GM19351 (cell line): ENCODE data around the gene KRTAP10-11.
"Not testable (repeated sequence)": the region's sequence is repeated elsewhere in the genome, so short reads cannot be mapped to it uniquely, and the experiment has no call there.

ENCODE experiments used
- ATAC-seq: cut with Tn5 transposase; IDR thresholded peaks from one replicate; pipeline ENCODE4 v1.9.1; 2021; ENCODE audit warnings: mild to moderate bottlenecking, moderate library complexity; ENCODE audit not compliant: unreplicated experiment

KRTAP10-11 gene

GRCh38 chr21:44638506-44639330 is 7.5 kb upstream of the KRTAP10-11 start:
- not testable (repeated sequence) for ATAC-seq

- ATAC-seq = no peak
Observed at GRCh38 chr21:44639331-44639655, 6.9 kb upstream of the KRTAP10-11 start.

DNA sequence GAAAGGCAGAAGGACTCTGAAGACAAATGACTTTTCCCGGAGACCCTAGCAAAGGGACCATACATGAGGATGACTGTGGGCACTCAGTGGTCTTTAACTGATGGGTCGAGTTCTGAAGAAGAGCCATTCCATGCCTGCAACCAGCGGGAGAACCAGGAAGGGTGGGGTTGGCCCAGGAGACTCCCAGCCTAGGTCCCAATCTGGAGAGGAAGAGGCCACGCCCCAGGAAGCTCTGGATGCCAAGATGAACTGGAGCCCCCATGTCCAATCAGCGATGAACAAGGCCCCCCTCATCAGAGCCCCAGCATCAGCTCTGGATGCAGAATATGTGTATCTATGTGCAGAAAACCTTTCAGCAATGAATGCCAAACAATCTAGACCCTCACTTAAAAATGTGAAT is 5.5 kb upstream of the KRTAP10-11 start:
- no peak for ATAC-seq

- no peak for ATAC-seq
Observed at GRCh38 chr21:44643741-44644310, 2.4 kb upstream of the KRTAP10-11 start.

- no peak for ATAC-seq
Observed at GRCh38 chr21:44644878-44645277, 1.3 kb upstream of the KRTAP10-11 start.

- no peak for ATAC-seq
Observed at GRCh38 chr21:44647222-44647552, 973 bp downstream of the KRTAP10-11 start.

DNA sequence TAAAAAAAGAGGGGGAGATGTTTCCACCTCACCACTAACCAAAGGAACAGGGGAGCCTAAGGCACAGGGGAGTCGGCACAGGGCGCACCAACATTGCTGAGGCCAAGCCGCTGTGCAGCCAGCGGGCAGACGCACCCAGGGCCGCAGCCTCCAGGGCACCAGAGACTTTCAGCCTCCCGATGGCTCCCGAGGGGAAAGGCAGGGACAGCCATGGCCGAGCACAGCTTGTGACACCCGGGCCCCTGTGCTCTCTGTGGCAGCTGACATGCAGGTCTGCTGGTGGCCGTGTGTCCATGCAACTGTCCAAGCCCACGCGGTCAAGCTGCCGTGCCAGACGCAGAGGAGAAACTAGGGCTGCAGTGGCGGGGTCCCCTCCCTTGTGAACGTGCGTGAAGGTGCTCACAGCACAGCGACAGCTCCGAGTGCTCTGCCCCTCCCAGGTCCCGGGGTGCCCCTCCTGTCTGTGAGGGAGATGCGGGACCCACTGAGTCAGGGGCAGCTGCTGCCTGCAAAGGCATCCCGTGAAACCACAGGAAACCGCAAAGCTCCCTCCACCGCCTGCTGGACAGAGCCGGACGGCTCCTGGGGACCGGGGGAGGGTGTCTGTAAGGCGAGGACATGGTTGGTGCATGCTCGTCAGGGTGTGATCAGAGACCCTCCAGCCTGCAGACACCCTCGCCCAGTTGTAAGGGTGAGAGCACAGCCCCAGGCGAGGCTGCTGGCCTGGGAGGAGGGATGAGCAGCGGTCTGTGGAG is 2.5 kb downstream of the KRTAP10-11 start:
- no peak for ATAC-seq

GRCh38 chr21:44649521-44650100 is 3.4 kb downstream of the KRTAP10-11 start:
- no peak for ATAC-seq

DNA sequence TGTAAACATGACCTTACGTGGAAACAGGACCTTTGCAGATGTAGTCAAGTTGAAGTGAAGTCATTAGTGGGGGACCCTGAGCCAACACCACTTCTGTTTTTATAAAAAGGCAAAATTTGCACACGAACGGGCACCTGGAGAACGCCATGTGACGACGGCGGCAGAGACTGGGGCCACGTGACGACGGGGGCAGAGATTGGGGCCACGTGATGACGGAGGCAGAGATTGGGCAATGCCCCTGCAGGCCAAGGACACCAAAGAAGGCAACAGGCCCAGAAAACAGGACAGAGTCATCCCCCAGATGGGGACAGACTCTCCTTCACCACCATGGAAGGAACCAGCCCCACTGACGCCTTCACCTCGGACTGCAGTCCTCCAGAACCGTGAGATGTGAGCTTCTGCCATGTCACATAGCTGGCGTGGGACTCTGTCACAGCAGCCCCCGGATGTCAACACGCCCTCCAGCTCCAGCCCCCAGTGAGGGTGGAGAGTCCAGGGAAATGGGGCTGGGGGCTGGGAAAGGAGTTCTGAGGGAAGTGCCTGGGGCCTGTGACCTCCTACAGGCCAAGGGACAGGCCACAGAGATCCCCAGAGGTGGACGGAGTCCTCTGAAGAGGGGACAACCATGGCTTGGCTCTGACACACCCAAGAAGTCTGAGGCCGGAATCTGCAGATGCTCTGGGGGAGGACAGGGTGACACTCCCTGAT is 4.2 kb downstream of the KRTAP10-11 start:
- ATAC-seq = no peak

- no peak for ATAC-seq
Observed at GRCh38 chr21:44650973-44651675, 4.9 kb downstream of the KRTAP10-11 start.

GRCh38 chr21:44653123-44653522 is 6.9 kb downstream of the KRTAP10-11 start:
- no peak for ATAC-seq

DNA sequence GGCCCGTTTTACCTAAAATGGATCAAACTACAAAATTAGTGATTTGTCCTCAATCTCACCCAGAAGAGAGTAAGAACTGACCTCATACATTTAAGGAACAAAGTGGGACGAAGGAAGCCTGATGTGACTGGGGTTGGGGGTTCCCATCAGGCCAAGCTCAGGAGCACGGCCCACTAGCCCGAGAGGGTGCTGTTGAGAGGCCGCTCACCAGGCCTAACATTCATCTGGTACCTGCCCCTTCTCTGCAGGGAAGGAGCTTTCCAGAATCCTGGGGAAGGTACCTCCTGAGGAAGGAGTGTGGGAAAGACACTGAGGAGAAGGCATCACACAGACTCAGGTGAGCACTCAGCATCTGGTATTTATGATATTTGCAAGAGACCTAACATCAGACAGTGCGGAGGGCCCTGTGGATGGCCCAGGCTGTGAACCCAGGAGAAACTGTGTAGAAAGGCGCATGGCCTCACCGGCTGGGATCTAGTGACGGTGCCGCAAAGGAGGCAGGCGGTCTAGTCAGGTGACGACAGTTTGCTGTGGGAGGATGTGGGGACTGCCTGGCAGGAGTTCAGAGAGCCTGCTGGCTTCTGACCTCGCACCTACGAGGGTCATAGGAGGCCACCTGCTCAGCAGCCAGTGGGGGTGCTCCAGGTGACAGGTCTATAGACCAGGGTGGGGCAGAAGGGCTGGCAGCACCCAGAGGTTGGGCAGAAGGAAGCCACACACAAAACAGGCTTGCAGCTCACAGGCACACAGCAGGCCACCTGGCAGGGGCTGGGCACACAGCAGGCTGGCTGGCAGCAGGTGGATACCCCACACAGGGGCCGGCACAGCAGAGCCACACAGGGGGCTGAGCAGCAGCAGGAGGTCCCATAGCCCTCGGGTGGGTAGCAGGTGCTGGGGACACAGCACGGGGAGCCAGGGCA is 7.7 kb downstream of the KRTAP10-11 start:
- no peak for ATAC-seq

- no peak for ATAC-seq
Observed at GRCh38 chr21:44654576-44655175, 8.5 kb downstream of the KRTAP10-11 start, which contains the start of gene KRTAP12-4. KRTAP12-4 (minus strand) TSS chr21:44654659; CDS start chr21:44654614, 45 bp downstream.

GRCh38 chr21:44656868-44657267 is 10.7 kb downstream of the KRTAP10-11 start:
- no peak for ATAC-seq

GRCh38 chr21:44657635-44658540 is 11.7 kb downstream of the KRTAP10-11 start, which contains the start of gene KRTAP12-3:
KRTAP12-3 (plus strand) TSS chr21:44657932; CDS start chr21:44657980, 48 bp downstream.
- ATAC-seq = no peak

DNA sequence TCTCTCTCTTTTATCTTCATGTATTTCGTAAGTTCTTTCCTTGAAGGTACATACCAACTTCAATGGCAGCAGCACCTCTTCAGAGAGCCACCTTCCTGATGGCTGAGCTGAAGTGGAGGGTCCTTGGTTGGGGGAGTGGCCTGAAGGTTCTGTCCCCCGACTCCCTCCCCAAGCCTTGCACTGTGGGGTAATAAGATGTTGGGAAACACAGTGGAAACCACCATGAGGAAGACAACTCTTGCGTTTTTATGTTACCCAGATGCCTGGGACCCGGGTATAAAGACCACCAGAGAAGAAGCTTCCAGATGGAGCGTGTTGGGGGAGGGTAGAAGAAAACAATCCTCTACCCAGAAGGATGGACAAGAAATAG is 12.3 kb downstream of the KRTAP10-11 start:
- ATAC-seq = no peak

DNA sequence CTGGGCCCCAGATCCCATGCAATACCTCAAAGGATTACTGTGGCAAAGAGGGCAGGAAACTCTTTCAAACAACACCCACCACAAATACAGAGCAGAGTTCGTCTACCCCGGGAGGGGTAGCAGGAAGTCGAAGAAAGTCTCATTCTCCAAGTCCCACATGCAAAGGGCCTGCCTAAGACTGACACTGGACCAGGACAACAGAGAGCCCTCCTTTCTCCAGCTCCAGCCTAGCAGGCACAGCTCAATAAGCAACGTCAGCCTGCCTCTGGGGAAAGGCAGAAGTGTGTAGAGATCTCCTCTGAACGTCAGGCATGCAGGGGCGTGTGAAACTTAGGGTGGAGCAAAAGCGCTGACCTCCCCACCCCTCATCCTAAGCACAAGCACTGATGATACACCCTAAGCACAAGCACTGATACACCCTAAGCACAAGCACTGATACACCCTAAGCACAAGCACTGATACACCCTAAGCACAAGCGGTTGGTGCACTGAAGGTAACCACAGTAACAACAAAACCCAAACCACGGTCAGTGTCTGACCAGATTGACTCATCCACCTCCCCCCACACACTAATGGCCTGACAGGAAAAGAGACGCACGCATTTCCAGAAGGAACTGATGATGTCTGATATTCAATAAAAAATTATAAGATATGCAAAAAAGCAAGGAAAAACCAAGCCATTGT is 12.8 kb downstream of the KRTAP10-11 start:
- ATAC-seq = no peak
